ENCODE data around the gene POLR1E. TPM values are rescaled to one million over a fixed set of nuclear protein-coding genes. Genes with fewer than 3 reads are reported as not detected.

Gene POLR1E
- total and polyA plus RNA-seq, 7 donors: 12.1 to 22.5 (median 21.1) TPM

GRCh38 chr9:37501957-37502596, 16.3 kb downstream of the POLR1E start:
- no peak for ATAC-seq
- no peaks in the 10 kb centered on the region for H3K4me1 ChIP-seq
- 57 to 90% (median 87%) methylated on average over 2 of the region's 2 CpGs for WGBS, 3 donors
- H3K9me3 ChIP-seq: no peaks in the 10 kb centered on the region
- H3K27ac ChIP-seq: no peak overlapping the region
- H3K27me3 ChIP-seq (ENCODE audit: insufficient read depth in 3 of 3, low read length in 2 of 3): no peaks in the 10 kb centered on the region
- TF ChIP-seq CTCF (IDR thresholded peaks at IDR 0.05): no peak
- no peak for DNase-seq
- intact Hi-C loops (cut with DNase I): loop anchor here in 1 of 2 donors (10.0 kb wide), 1 partner anchor 53 kb away; no protein-coding TSS in a partner anchor
- peaks cover 0 to 92% of the 10 kb centered on the region in 2 donors for H3K36me3 ChIP-seq (ENCODE audit: insufficient read depth in 1 of 2, low read depth in 1 of 2)
- H3K4me3 ChIP-seq: no peak overlapping the region

DNA sequence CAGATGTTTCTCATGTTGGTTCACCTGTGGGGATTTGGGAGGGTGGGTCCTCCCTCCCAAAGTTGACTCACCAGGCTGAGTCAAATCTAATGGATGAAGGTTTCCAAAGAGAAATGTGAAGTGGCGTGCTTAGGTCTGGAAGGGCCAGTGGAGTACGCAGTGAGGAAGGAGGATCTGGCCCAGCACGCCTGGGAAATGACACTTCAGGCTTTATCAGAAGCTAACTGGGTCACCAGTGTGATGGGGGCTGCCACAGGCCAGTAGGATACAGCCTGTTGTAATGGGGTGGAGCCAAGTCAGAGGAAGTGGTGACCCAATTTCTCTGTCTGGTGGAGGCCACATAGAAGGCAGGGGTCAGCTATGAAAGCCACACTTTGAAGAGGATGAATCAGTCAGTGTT, 18.0 kb downstream of the POLR1E start:
- intact Hi-C loops (cut with DNase I): loop anchor here in 1 of 2 donors (10.0 kb wide), 1 partner anchor 51 kb away; no protein-coding TSS in a partner anchor
- 95 to 96% (median 95%) methylated on average over 3 of the region's 3 CpGs for WGBS, 3 donors
- no peak for DNase-seq
- Histone ChIP-seq H3K27me3 (ENCODE audit: insufficient read depth in 3 of 3, low read length in 2 of 3) (no peaks in the 10 kb centered on the region), H3K36me3 (ENCODE audit: insufficient read depth in 1 of 2, low read depth in 1 of 2) (peaks cover 0 to 92% of the 10 kb centered on the region in 2 donors), H3K9me3 (no peaks in the 10 kb centered on the region), H3K27ac (no peak overlapping the region), H3K4me1 (no peaks in the 10 kb centered on the region), H3K4me3 (no peak overlapping the region)
- peak in 2 of 4 donors; percentile 12 to 21 for ATAC-seq
- TF ChIP-seq CTCF (IDR thresholded peaks at IDR 0.05): no peak

GRCh38 chr9:37504605-37505004, 18.9 kb downstream of the POLR1E start:
- 87 to 95% (median 95%) methylated on average over 5 of the region's 5 CpGs for WGBS, 3 donors
- ATAC-seq (no peak), DNase-seq (no peak)
- Histone ChIP-seq H3K4me1 (no peaks in the 10 kb centered on the region), H3K27ac (no peak overlapping the region), H3K27me3 (ENCODE audit: insufficient read depth in 3 of 3, low read length in 2 of 3) (no peaks in the 10 kb centered on the region), H3K9me3 (no peaks in the 10 kb centered on the region), H3K4me3 (no peak overlapping the region), H3K36me3 (ENCODE audit: insufficient read depth in 1 of 2, low read depth in 1 of 2) (peaks cover 0 to 92% of the 10 kb centered on the region in 2 donors)
- intact Hi-C loops (cut with DNase I): loop anchor here in 1 of 2 donors (10.0 kb wide), 1 partner anchor 50 kb away; no protein-coding TSS in a partner anchor
- TF ChIP-seq CTCF (IDR thresholded peaks at IDR 0.05): no peak

GRCh38 chr9:37507566-37508134, 21.9 kb downstream of the POLR1E start:
- no peak for DNase-seq
- Histone ChIP-seq H3K27me3 (ENCODE audit: insufficient read depth in 3 of 3, low read length in 2 of 3) (no peaks in the 10 kb centered on the region), H3K27ac (no peak overlapping the region), H3K4me3 (no peak overlapping the region), H3K9me3 (no peaks in the 10 kb centered on the region), H3K4me1 (no peaks in the 10 kb centered on the region), H3K36me3 (ENCODE audit: insufficient read depth in 1 of 2, low read depth in 1 of 2) (peaks cover 0 to 93% of the 10 kb centered on the region in 2 donors)
- peak in 3 of 4 donors; percentile 2 to 10 (median 9) for ATAC-seq
- WGBS, 3 donors: 92 to 95% (median 94%) methylated on average over 11 of the region's 11 CpGs
- intact Hi-C loops (cut with DNase I): loop anchor here in 1 of 2 donors (10.0 kb wide), 1 partner anchor 47 kb away; no protein-coding TSS in a partner anchor
- TF ChIP-seq CTCF (IDR thresholded peaks at IDR 0.05): no peak
